Activated T-cell treated with anti-CD3 and anti-CD28 coated beads for 48 hours (primary cell): ENCODE measurements around the gene RAC3.

Source experiments
- DNase-seq: peaks from one replicate; pipeline ENCODE4 v3.0.0-alpha.2; 2020; ENCODE audit warnings: low read depth

Gene RAC3

GRCh38 chr17:81999587-81999975 lies 31.9 kb upstream of the RAC3 start:
- no peak for DNase-seq

GRCh38 chr17:81999976-82000802 lies 31.3 kb upstream of the RAC3 start:
- no peak for DNase-seq

- no peak for DNase-seq
These were observed 30.5 kb upstream of the RAC3 start for GRCh38 chr17:82000803-82001570.

- DNase-seq = no peak
These were observed 29.9 kb upstream of the RAC3 start for GRCh38 chr17:82001571-82002056.

- DNase-seq = no peak
These were observed 27.8 kb upstream of the RAC3 start for GRCh38 chr17:82003411-82004381.

GRCh38 chr17:82004517-82005455 lies 26.7 kb upstream of the RAC3 start:
- no peak for DNase-seq

GRCh38 chr17:82005701-82006348 lies 25.7 kb upstream of the RAC3 start:
- DNase-seq = no peak

GRCh38 chr17:82006468-82007227 lies 24.8 kb upstream of the RAC3 start:
- no peak for DNase-seq

- DNase-seq = no peak
These were observed 24.3 kb upstream of the RAC3 start for GRCh38 chr17:82007228-82007494.

GRCh38 chr17:82007495-82008257 lies 23.8 kb upstream of the RAC3 start:
- DNase-seq = no peak

GRCh38 chr17:82008258-82008940 lies 23.1 kb upstream of the RAC3 start:
- no peak for DNase-seq

GRCh38 chr17:82008941-82009405 lies 22.5 kb upstream of the RAC3 start:
- DNase-seq = no peak

- no peak for DNase-seq
These were observed 22.1 kb upstream of the RAC3 start for GRCh38 chr17:82009413-82009812.

- DNase-seq = no peak
These were observed 20.6 kb upstream of the RAC3 start for GRCh38 chr17:82010575-82011525.

GRCh38 chr17:82011617-82012187 lies 19.8 kb upstream of the RAC3 start:
- no peak for DNase-seq

- DNase-seq = no peak
These were observed 19.2 kb upstream of the RAC3 start for GRCh38 chr17:82012261-82012639.
